Upper lobe of left lung (tissue), 4 donors: ENCODE data around the gene TTC28.

Experiments
- EP300 ChIP-seq, 4 donors: sonication (generic); formaldehyde crosslinking; IDR thresholded peaks; one replicate each; pipeline ENCODE4 v1.5.1; 2017; ENCODE audit warnings: antibody characterized with exemption in 4 of 4, control low read depth in 2 of 4
- POLR2AphosphoS5 ChIP-seq, 2 donors: sonication (generic); formaldehyde crosslinking; IDR thresholded peaks; one replicate each; pipeline ENCODE4 v1.5.1; 2017; ENCODE audit warnings: antibody characterized with exemption in 2 of 2
- TF ChIP-seq, protein P1 (sequence below), 6 experiments: fragments of 450-650 bp in 4 of 6; fragments of 200-600 bp in 2 of 6; sonication (generic) in 2 of 6; IDR thresholded peaks; one replicate each; pipeline ENCODE4 v1.5.1; 2016 to 2019; ENCODE audit warnings: antibody characterized with exemption in 6 of 6

DNA sequence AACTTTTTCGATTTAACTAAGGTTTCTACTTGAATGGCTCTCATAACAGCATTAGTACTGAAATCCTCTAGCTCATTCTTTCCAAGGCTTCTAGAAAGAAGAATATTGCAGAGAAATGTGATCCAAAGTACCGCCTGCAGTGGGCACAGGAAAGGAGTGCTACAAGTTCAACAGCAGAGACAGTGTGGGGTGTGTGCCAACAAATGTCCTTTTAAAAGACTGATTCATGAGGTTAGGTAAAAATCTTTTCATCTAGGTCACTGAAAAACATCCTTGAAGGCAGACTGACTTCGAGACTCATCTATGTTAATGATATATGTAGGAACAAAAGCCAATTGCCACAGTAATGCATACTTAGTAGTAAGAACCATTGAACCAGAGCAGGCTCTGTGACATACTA is 411.5 kb downstream of the TTC28 start:
- TF ChIP-seq, protein P1, sequence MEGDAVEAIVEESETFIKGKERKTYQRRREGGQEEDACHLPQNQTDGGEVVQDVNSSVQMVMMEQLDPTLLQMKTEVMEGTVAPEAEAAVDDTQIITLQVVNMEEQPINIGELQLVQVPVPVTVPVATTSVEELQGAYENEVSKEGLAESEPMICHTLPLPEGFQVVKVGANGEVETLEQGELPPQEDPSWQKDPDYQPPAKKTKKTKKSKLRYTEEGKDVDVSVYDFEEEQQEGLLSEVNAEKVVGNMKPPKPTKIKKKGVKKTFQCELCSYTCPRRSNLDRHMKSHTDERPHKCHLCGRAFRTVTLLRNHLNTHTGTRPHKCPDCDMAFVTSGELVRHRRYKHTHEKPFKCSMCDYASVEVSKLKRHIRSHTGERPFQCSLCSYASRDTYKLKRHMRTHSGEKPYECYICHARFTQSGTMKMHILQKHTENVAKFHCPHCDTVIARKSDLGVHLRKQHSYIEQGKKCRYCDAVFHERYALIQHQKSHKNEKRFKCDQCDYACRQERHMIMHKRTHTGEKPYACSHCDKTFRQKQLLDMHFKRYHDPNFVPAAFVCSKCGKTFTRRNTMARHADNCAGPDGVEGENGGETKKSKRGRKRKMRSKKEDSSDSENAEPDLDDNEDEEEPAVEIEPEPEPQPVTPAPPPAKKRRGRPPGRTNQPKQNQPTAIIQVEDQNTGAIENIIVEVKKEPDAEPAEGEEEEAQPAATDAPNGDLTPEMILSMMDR (IDR thresholded peaks at IDR 0.05), result no peak
- TF ChIP-seq EP300 (IDR thresholded peaks at IDR 0.05) (no peak), POLR2AphosphoS5 (IDR thresholded peaks at IDR 0.05) (no peak)
